Spleen (tissue), 7 donors: Measurements from ENCODE around the gene HUS1.

ENCODE experiments used
- CTCF ChIP-seq, 11 experiments: fragments of 200-600 bp in 7 of 11; fragments of 450-650 bp in 4 of 11; sonication (generic) in 4 of 11; IDR thresholded peaks in 8 of 11; conservative IDR thresholded peaks in 3 of 11; 1 replicate in 7 of 11; 2 replicates in 4 of 11; pipeline versions ENCODE4 v1.4.0 to v1.8.0; 2016 to 2021; ENCODE audit warnings: antibody characterized with exemption in 11 of 11, inconsistent platforms in 4 of 11, mild to moderate bottlenecking in 1 of 11
- POLR2A ChIP-seq, 3 donors: fragments of 450-650 bp; IDR thresholded peaks; one replicate each; pipeline ENCODE4 v1.5.1; 2017; ENCODE audit warnings: antibody characterized with exemption in 3 of 3, mild to moderate bottlenecking in 1 of 3
- POLR2AphosphoS5 ChIP-seq, 3 donors: sonication (generic); formaldehyde crosslinking; IDR thresholded peaks; one replicate each; pipeline ENCODE4 v1.5.1; 2017; ENCODE audit warnings: antibody characterized with exemption in 3 of 3
- donor health status: DM: no; HTN: no; CAD: no; lungs with moderate emphysema.
- donor health status: DM: no; HTN: no; CAD: no.
- donor health status: DM: no; HTN: no; CAD: no.

DNA sequence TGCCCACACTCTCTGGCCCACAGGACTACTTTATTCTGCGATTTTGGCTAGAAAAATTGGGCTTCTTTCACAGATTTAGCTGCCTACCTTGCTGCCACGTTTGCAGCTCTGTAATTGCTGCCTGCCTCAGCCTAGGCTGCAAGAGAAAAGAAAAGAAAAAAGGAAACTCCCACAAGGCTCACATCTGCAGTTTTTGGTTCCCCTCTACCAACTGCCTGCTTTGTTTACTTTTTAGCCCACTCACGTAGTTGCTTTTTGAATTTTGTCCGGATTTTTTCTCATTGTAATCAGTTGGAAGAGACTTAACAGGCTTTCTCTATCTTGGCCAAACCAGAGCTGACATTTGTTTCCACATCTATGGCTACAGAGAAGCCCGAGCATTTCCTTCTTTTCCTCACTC, 25.2 kb upstream of the HUS1 start:
- TF ChIP-seq POLR2AphosphoS5 (IDR thresholded peaks at IDR 0.05) (no peak), CTCF (IDR thresholded peaks at IDR 0.05 in 8 of 11, conservative IDR thresholded peaks at IDR 0.05 in 3 of 11) (no peak), POLR2A (IDR thresholded peaks at IDR 0.05) (no peak)
